Neutrophil (primary cell): Measurements from ENCODE around the gene KIZ.

Experiments
- H3K27ac ChIP-seq: fragments of 200-600 bp; sonication (generic); 2 replicates; pipeline ENCODE4 v1.5.1; 2016; ENCODE audit warnings: mild to moderate bottlenecking, moderate library complexity
- H3K27me3 ChIP-seq: fragments of 200-600 bp; sonication (generic); 2 replicates; pipeline ENCODE4 v1.6.0; 2016; ENCODE audit warnings: mild to moderate bottlenecking
- H3K36me3 ChIP-seq: fragments of 200-600 bp; sonication (generic); 2 replicates; pipeline ENCODE4 v1.5.1; 2017
- H3K4me1 ChIP-seq, 2 experiments: fragments of 200-600 bp in 1 of 2; sonication (generic) in 1 of 2; 1 replicate in 1 of 2; 2 replicates in 1 of 2; pipeline versions ENCODE4 v1.5.1 to v1.6.1; 2013 to 2016; ENCODE audit warnings: low read depth in 1 of 2, low read length in 1 of 2, mild to moderate bottlenecking in 1 of 2, moderate library complexity in 1 of 2; ENCODE audit not compliant: control insufficient read depth in 1 of 2, insufficient read depth in 1 of 2
- H3K4me3 ChIP-seq, 2 experiments: fragments of 200-600 bp in 1 of 2; sonication (generic) in 1 of 2; 1 replicate in 1 of 2; 2 replicates in 1 of 2; pipeline ENCODE4 v1.5.1; 2013 to 2016; ENCODE audit warnings: low read depth in 1 of 2, low read length in 1 of 2, mild to moderate bottlenecking in 1 of 2, moderate library complexity in 1 of 2
- H3K9me3 ChIP-seq: fragments of 200-600 bp; sonication (generic); 2 replicates; pipeline ENCODE4 v1.5.1; 2016
- CTCF ChIP-seq: fragments of 200-600 bp; sonication (generic); IDR thresholded peaks from 2 replicates; pipeline ENCODE4 v1.5.1; 2016; ENCODE audit warnings: antibody characterized with exemption

KIZ gene

GRCh38 chr20:21270806-21271205, 144.9 kb downstream of the KIZ start:
- Histone ChIP-seq H3K27me3 (peaks cover 47% of the 10 kb centered on the region), H3K4me3 (no peak overlapping the region), H3K36me3 (no peaks in the 10 kb centered on the region), H3K9me3 (no peaks in the 10 kb centered on the region), H3K27ac (no peak overlapping the region), H3K4me1 (no peaks in the 10 kb centered on the region)
- no peak for TF ChIP-seq CTCF

- Histone ChIP-seq H3K4me3 (no peak overlapping the region), H3K4me1 (no peaks in the 10 kb centered on the region), H3K27me3 (peaks cover 59% of the 10 kb centered on the region), H3K27ac (no peak overlapping the region), H3K36me3 (no peaks in the 10 kb centered on the region), H3K9me3 (no peaks in the 10 kb centered on the region)
- TF ChIP-seq CTCF = no peak
These were observed 146.4 kb downstream of the KIZ start for GRCh38 chr20:21272279-21272678.

GRCh38 chr20:21272679-21273078, 146.8 kb downstream of the KIZ start:
- no peaks in the 10 kb centered on the region for H3K9me3 ChIP-seq
- TF ChIP-seq CTCF = no peak
- H3K27ac ChIP-seq = no peak overlapping the region

GRCh38 chr20:21273755-21274386, 148.0 kb downstream of the KIZ start:
- Histone ChIP-seq H3K4me1 (no peaks in the 10 kb centered on the region), H3K9me3 (no peaks in the 10 kb centered on the region), H3K27ac (no peak overlapping the region), H3K36me3 (no peaks in the 10 kb centered on the region), H3K4me3 (no peak overlapping the region), H3K27me3 (peaks cover 66% of the 10 kb centered on the region)
- no peak for TF ChIP-seq CTCF

More at GRCh38 chr20:21272679-21273078, 146.8 kb downstream of the KIZ start:
- peaks cover 61% of the 10 kb centered on the region for H3K27me3 ChIP-seq
- no peaks in the 10 kb centered on the region for H3K36me3 ChIP-seq
- no peak overlapping the region for H3K4me3 ChIP-seq
- H3K4me1 ChIP-seq = no peaks in the 10 kb centered on the region

GRCh38 chr20:21278829-21279228, 152.9 kb downstream of the KIZ start:
- Histone ChIP-seq H3K27ac (no peak overlapping the region), H3K4me1 (no peaks in the 10 kb centered on the region), H3K36me3 (no peaks in the 10 kb centered on the region), H3K9me3 (no peaks in the 10 kb centered on the region), H3K27me3 (peaks cover 60% of the 10 kb centered on the region), H3K4me3 (no peak overlapping the region)
- TF ChIP-seq CTCF = no peak
